H1 (cell line): ENCODE data around the gene RBM10. TPM values are rescaled to one million over a fixed set of nuclear protein-coding genes. Genes with fewer than 3 reads are reported as not detected.

Experiments used
- CTCF ChIA-PET: fragments of 300-600 bp; sonication (Branson Sonifier 250); formaldehyde crosslinking; loops from one replicate; lab custom pipeline; 2021; ENCODE audit not compliant: partially characterized antibody; lab: Charles Lee
- POLR2A ChIA-PET: fragments of 300-600 bp; sonication (Branson Sonifier 250); formaldehyde crosslinking; loops from one replicate; lab custom pipeline; 2021; ENCODE audit warnings: inconsistent platforms; ENCODE audit not compliant: partially characterized antibody; lab: Charles Lee
- DNase-seq, 2 experiments: peaks; one replicate each; pipeline versions ENCODE4 v3.0.0 to v3.0.0-alpha.2; 2010 to 2022; ENCODE audit warnings: low spot score in 2 of 2, low read depth in 1 of 2, mixed read lengths in 1 of 2
- FAIRE-seq: peaks from 2 replicates; lab custom pipeline; 2011; peaks lifted over from hg19 to GRCh38; lab: Jason Lieb, UNC
- H2AFZ ChIP-seq: 2 replicates; pipeline ENCODE4 v1.8.1; 2012; ENCODE audit warnings: low read length, inconsistent platforms
- H2AK5ac ChIP-seq: 2 replicates; pipeline ENCODE4 v1.6.1; 2013; ENCODE audit warnings: low read depth, low read length
- H2BK120ac ChIP-seq: replicated peaks from 2 replicates; pipeline ENCODE3; 2013; ENCODE audit warnings: low read depth, low read length, inconsistent platforms
- H2BK12ac ChIP-seq: 2 replicates; pipeline ENCODE4 v1.6.1; 2013; ENCODE audit warnings: low read depth, low read length
- H2BK15ac ChIP-seq: 2 replicates; pipeline ENCODE4 v1.6.1; 2013; ENCODE audit warnings: low read length
- H2BK20ac ChIP-seq: 2 replicates; pipeline ENCODE4 v1.6.1; 2013; ENCODE audit warnings: low read length
- H2BK5ac ChIP-seq: 2 replicates; pipeline ENCODE4 v1.6.1; 2013; ENCODE audit warnings: low read depth, low read length
- H3K14ac ChIP-seq: 2 replicates; pipeline ENCODE4 v1.6.1; 2013; ENCODE audit warnings: inconsistent platforms; ENCODE audit not compliant: insufficient read length
- H3K18ac ChIP-seq: 2 replicates; pipeline ENCODE4 v1.6.1; 2013; ENCODE audit warnings: low read length; ENCODE audit errors: extremely low read depth
- H3K23ac ChIP-seq: 2 replicates; pipeline ENCODE4 v1.6.1; 2013; ENCODE audit warnings: inconsistent platforms; ENCODE audit not compliant: insufficient read length
- H3K23me2 ChIP-seq: 2 replicates; pipeline ENCODE4 v1.6.1; 2013; ENCODE audit warnings: low read depth, low read length
- H3K27ac ChIP-seq: 2 replicates; pipeline ENCODE4 v1.6.1; 2011; ENCODE audit warnings: low read depth, low read length, inconsistent platforms
- H3K27me3 ChIP-seq, 4 experiments: replicated peaks in 1 of 4; 1 replicate in 1 of 4; 2 replicates in 3 of 4; pipeline versions ENCODE4 v1.6.1 to v1.8.1; 2011 to 2013; ENCODE audit warnings: low read length in 3 of 4, mild to moderate bottlenecking in 3 of 4, inconsistent platforms in 2 of 4, mixed read lengths in 2 of 4, moderate library complexity in 1 of 4; ENCODE audit not compliant: control insufficient read depth in 3 of 4, insufficient read depth in 3 of 4; ENCODE audit errors: extremely low read depth in 1 of 4
- H3K36me3 ChIP-seq, 4 experiments: 2 replicates each; pipeline versions ENCODE4 v1.6.1 to v1.8.1; 2011 to 2013; ENCODE audit warnings: mild to moderate bottlenecking in 4 of 4, low read length in 3 of 4, moderate library complexity in 2 of 4, control low read depth in 1 of 4, inconsistent platforms in 1 of 4; ENCODE audit not compliant: insufficient read depth in 4 of 4, control insufficient read depth in 2 of 4
- H3K4ac ChIP-seq: replicated peaks from 2 replicates; pipeline ENCODE3; 2013; ENCODE audit warnings: low read length, low read depth, mixed read lengths, inconsistent platforms; ENCODE audit not compliant: insufficient read length
- H3K4me1 ChIP-seq, 4 experiments: replicated peaks in 1 of 4; 1 replicate in 1 of 4; 2 replicates in 3 of 4; pipeline versions ENCODE4 v1.6.1 to v1.8.1; 2011 to 2013; ENCODE audit warnings: low read length in 3 of 4, inconsistent platforms in 2 of 4, mixed read lengths in 1 of 4; ENCODE audit not compliant: insufficient read depth in 4 of 4, control insufficient read depth in 3 of 4
- H3K4me2 ChIP-seq, 2 experiments: 2 replicates each; pipeline versions ENCODE4 v1.6.1 to v1.8.1; 2011 to 2013; ENCODE audit warnings: low read depth in 2 of 2, low read length in 2 of 2, control low read depth in 1 of 2, inconsistent platforms in 1 of 2, mild to moderate bottlenecking in 1 of 2; ENCODE audit not compliant: insufficient read depth in 1 of 2
- H3K4me3 ChIP-seq, 4 experiments: fragments of 200-600, 300-600 bp in 1 of 4; sonication (generic), shearing (Covaris generic), sonication (Bioruptor Twin) in 1 of 4; 2 replicates each; pipeline versions ENCODE4 v1.5.1 to v1.8.1; 2011 to 2016; ENCODE audit warnings: low read length in 4 of 4, low read depth in 3 of 4, control low read depth in 2 of 4, inconsistent platforms in 2 of 4, mild to moderate bottlenecking in 2 of 4, mixed read lengths in 1 of 4, moderate library complexity in 1 of 4; ENCODE audit not compliant: insufficient read depth in 2 of 4; ENCODE audit errors: extremely low read depth in 1 of 4
- H3K56ac ChIP-seq: replicated peaks from 2 replicates; pipeline ENCODE3; 2013; ENCODE audit warnings: low read depth, mild to moderate bottlenecking, mixed read lengths, low read length, inconsistent platforms; ENCODE audit not compliant: insufficient read length
- H3K79me1 ChIP-seq: 2 replicates; pipeline ENCODE4 v1.6.1; 2013; ENCODE audit warnings: low read depth, low read length, control low read depth
- H3K79me2 ChIP-seq, 2 experiments: 2 replicates each; pipeline versions ENCODE4 v1.6.1 to v1.8.1; 2012 to 2013; ENCODE audit warnings: low read length in 2 of 2, mild to moderate bottlenecking in 2 of 2, inconsistent platforms in 1 of 2; ENCODE audit not compliant: insufficient read depth in 2 of 2, control insufficient read depth in 1 of 2
- H3K9ac ChIP-seq, 4 experiments: replicated peaks in 1 of 4; 1 replicate in 1 of 4; 2 replicates in 3 of 4; pipeline versions ENCODE4 v1.6.1 to v1.8.1; 2011 to 2013; ENCODE audit warnings: low read depth in 3 of 4, low read length in 3 of 4, control low read depth in 2 of 4, mild to moderate bottlenecking in 2 of 4, moderate library complexity in 2 of 4, inconsistent platforms in 1 of 4; ENCODE audit errors: extremely low read depth in 1 of 4
- H3K9me3 ChIP-seq, 2 experiments: 2 replicates each; pipeline versions ENCODE4 v1.6.1 to v1.8.1; 2012 to 2013; ENCODE audit warnings: mild to moderate bottlenecking in 2 of 2, moderate library complexity in 2 of 2, control low read depth in 1 of 2, inconsistent platforms in 1 of 2, low read depth in 1 of 2, low read length in 1 of 2, mixed read lengths in 1 of 2; ENCODE audit not compliant: insufficient read depth in 2 of 2
- H4K20me1 ChIP-seq, 2 experiments: replicated peaks in 1 of 2; 2 replicates each; pipeline versions ENCODE3 to v1.8.1; 2011 to 2013; ENCODE audit warnings: inconsistent platforms in 2 of 2, low read length in 2 of 2, mild to moderate bottlenecking in 1 of 2; ENCODE audit not compliant: insufficient read depth in 2 of 2, control insufficient read depth in 1 of 2
- H4K5ac ChIP-seq: 2 replicates; pipeline ENCODE4 v1.6.1; 2013; ENCODE audit warnings: low read length, low read depth, mixed read lengths, inconsistent platforms; ENCODE audit not compliant: insufficient read length
- H4K8ac ChIP-seq: 2 replicates; pipeline ENCODE4 v1.8.0; 2013; ENCODE audit warnings: mild to moderate bottlenecking, moderate library complexity, low read length, inconsistent platforms; ENCODE audit not compliant: insufficient read depth; ENCODE audit errors: extremely low read depth
- H4K91ac ChIP-seq: replicated peaks from 2 replicates; pipeline ENCODE3; 2013; ENCODE audit warnings: low read length, mixed read lengths, inconsistent platforms; ENCODE audit not compliant: insufficient read length
- BACH1 ChIP-seq: IDR thresholded peaks from 2 replicates; pipeline ENCODE4 v1.6.1; 2012; ENCODE audit warnings: low read length, improper control_type of control experiment
- CHD1 ChIP-seq: IDR thresholded peaks from 2 replicates; pipeline ENCODE4 v1.6.1; 2012; ENCODE audit warnings: low read depth, low read length, improper control_type of control experiment
- CHD2 ChIP-seq: IDR thresholded peaks from 2 replicates; pipeline ENCODE4 v1.6.1; 2012; ENCODE audit warnings: low read length, improper control_type of control experiment
- CREB1 ChIP-seq: IDR thresholded peaks from 2 replicates; pipeline ENCODE4 v1.6.1; 2012; ENCODE audit warnings: inconsistent platforms
- EP300 ChIP-seq, 2 experiments: IDR thresholded peaks; 1 replicate in 1 of 2; 2 replicates in 1 of 2; pipeline ENCODE4 v1.6.1; 2011 to 2012; ENCODE audit warnings: low read depth in 2 of 2, low read length in 2 of 2, mild to moderate bottlenecking in 2 of 2, borderline replicate concordance in 1 of 2, inconsistent platforms in 1 of 2, moderate library complexity in 1 of 2
- KDM1A ChIP-seq: fragments of 200-600, 300-600 bp; sonication (generic); IDR thresholded peaks from 2 replicates; pipeline ENCODE4 v1.7.1; 2016; ENCODE audit warnings: mild to moderate bottlenecking, low read length, borderline replicate concordance
- RBBP5 ChIP-seq: IDR thresholded peaks from 2 replicates; pipeline ENCODE4 v1.7.1; 2012; ENCODE audit warnings: low read depth, mild to moderate bottlenecking, inconsistent platforms, low read length, moderate library complexity, borderline replicate concordance
- RNF2 ChIP-seq: fragments of 200-900, 300-1000 bp; sonication (generic); IDR thresholded peaks from 2 replicates; pipeline ENCODE4 v1.7.1; 2016; ENCODE audit warnings: borderline replicate concordance, low read depth, mild to moderate bottlenecking, antibody characterized with exemption, low read length; ENCODE audit not compliant: poor library complexity, severe bottlenecking; ENCODE audit errors: missing control alignments
- SAP30 ChIP-seq: fragments of 300-600 bp; sonication (generic); IDR thresholded peaks from 2 replicates; pipeline ENCODE4 v1.7.1; 2012; ENCODE audit warnings: low read length, moderate library complexity, mild to moderate bottlenecking, inconsistent platforms; ENCODE audit not compliant: insufficient read depth, insufficient replicate concordance
- SP4 ChIP-seq: IDR thresholded peaks from 2 replicates; pipeline ENCODE4 v1.6.1; 2012; ENCODE audit warnings: low read length, inconsistent platforms
- TAF1 ChIP-seq: IDR thresholded peaks from 2 replicates; pipeline ENCODE4 v1.6.1; 2011; ENCODE audit warnings: mild to moderate bottlenecking, low read depth, low read length
- ZNF274 ChIP-seq: IDR thresholded peaks from 2 replicates; pipeline ENCODE4 v1.7.0; 2012; ENCODE audit warnings: low read length, borderline replicate concordance; ENCODE audit errors: extremely low read depth
- WGBS, 2 experiments: shearing (Covaris generic) in 1 of 2; methylation state at CpG; one replicate each; pipeline versions ENCODE4 v1.1.6 to v1.1.7; 2013 to 2015; ENCODE audit warnings: low lambda C conversion rate in 2 of 2, mixed read lengths in 2 of 2, inconsistent platforms in 1 of 2, low coverage in 1 of 2, missing lambda C conversion rate in 1 of 2; ENCODE audit not compliant: insufficient replicate concordance in 2 of 2, insufficient coverage in 1 of 2, insufficient read length in 1 of 2; ENCODE audit errors: extremely low coverage in 1 of 2, missing lambda C conversion rate in 1 of 2; 5-methylcytosine and 5-hydroxymethylcytosine counted together
- polyA plus RNA-seq, 7 experiments: library from polyadenylated mRNA; depleted of rRNA in 3 of 7; stranded (reverse) in 5 of 7; unstranded in 2 of 7; fragments of >200 nt in 5 of 7; fragments of 200-250 nt in 2 of 7; gene quantifications; 1 replicate in 5 of 7; 2 replicates in 1 of 7; 4 replicates in 1 of 7; pipeline versions ENCODE4 v1.2.1 to v1.2.3, GENCODE V29; 2011 to 2013; ENCODE audit warnings: missing spikeins in 2 of 7, mixed read lengths in 2 of 7
- total RNA-seq: library from RNA; stranded (reverse); fragmentation: NEBNext Ultra II Directional; extraction: Animal tissue kit (Norgen Biotek cat#: 25700); gene quantifications from 2 replicates; pipeline ENCODE4 v1.2.1, GENCODE V29; 2021

Gene RBM10
- total and polyA plus RNA-seq, 2 of the 8 experiments (the other 6 are each of a cell fraction or from before 2014, with no cell fraction given), result 35.7 to 64.0 TPM

DNA sequence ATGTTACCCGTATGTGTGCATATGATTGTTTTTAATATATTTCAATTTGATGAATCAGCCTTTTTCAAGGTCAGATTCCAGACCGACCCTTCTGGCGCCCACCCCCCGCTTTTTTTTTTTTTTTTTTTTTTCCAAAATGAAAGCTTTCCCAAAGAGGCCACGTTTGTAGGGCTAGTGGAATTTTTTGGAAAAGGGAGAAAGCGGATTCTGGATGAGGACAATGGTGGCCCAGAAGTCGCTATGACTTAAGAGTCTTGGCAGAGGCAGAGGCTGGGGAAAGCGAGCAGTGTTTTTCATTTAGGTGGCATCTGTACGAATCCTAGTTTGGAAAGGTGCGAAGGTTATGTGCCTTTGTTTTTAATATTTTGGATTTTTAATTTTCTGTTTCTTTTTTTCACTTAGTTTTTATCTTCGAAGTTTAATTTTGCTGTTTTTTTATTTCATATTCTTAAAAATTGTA is 15.1 kb upstream of the RBM10 start:
- CTCF ChIA-PET, result no interaction called here
- no peak overlapping the region for H3K23ac ChIP-seq
- no peak overlapping the region for H2BK12ac ChIP-seq
- no peak overlapping the region for H2BK120ac ChIP-seq
- no peak overlapping the region for H2AFZ ChIP-seq
- H2BK5ac ChIP-seq, result no peak overlapping the region
- H3K4me2 ChIP-seq, result peak overlapping the region; percentile 67 to 71
- no peak overlapping the region for H3K27ac ChIP-seq
- H4K8ac ChIP-seq, result no peak overlapping the region
- H3K36me3 ChIP-seq, result no peaks in the 10 kb centered on the region
- no peaks in the 10 kb centered on the region for H3K9me3 ChIP-seq
- no peaks in the 10 kb centered on the region for H4K20me1 ChIP-seq
- H2BK15ac ChIP-seq, result no peak overlapping the region
- 47% methylated on average over 6 of the region's 11 CpGs; no CpG with 5 or more reads in 1 of the 2 experiments for WGBS, 2 experiments
- no peak overlapping the region for H3K56ac ChIP-seq
- H3K27me3 ChIP-seq, result no peaks in the 10 kb centered on the region
- no peak overlapping the region; a peak in 1 of 7 replicates for H3K9ac ChIP-seq
- H3K4me3 ChIP-seq, result peak overlapping the region; percentile 52 to 72 (median 61); a peak in 6 of 8 replicates
- no peak overlapping the region for H3K14ac ChIP-seq
- H3K4me1 ChIP-seq, result no peaks in the 10 kb centered on the region
- TF ChIP-seq RBBP5, result no peak
- TF ChIP-seq BACH1, result no peak
- TF ChIP-seq SAP30, result no peak
- no peak for TF ChIP-seq SP4
- no peak for TF ChIP-seq CHD1
- TF ChIP-seq KDM1A, result no peak
- no peak for TF ChIP-seq ZNF274
- no peak for TF ChIP-seq CREB1
- TF ChIP-seq EP300 (IDR thresholded peaks at IDR 0.05; ENCODE audit: borderline replicate concordance in 1 of 2, low read depth in 2 of 2, low read length in 2 of 2), result no peak
- no peak for TF ChIP-seq TAF1
- TF ChIP-seq CHD2, result no peak
- no peak for TF ChIP-seq RNF2
- H2AK5ac ChIP-seq, result no peak overlapping the region
- H3K18ac ChIP-seq, result no peak overlapping the region
- no peak overlapping the region for H4K5ac ChIP-seq
- FAIRE-seq, result no peak
- no peak overlapping the region for H4K91ac ChIP-seq
- no peaks in the 10 kb centered on the region for H3K23me2 ChIP-seq
- no peak overlapping the region for H2BK20ac ChIP-seq
- no peaks in the 10 kb centered on the region for H3K79me2 ChIP-seq
- no peak overlapping the region for H3K4ac ChIP-seq
- POLR2A ChIA-PET, result interaction anchor here (0.6 to 4.2 kb wide), 3 partner anchors 10 to 14 kb away, joined by 3 to 28 read pairs (median 4); partner anchors contain the start of genes NDUFB11 and RBM10
- no peak for DNase-seq
- no peaks in the 10 kb centered on the region for H3K79me1 ChIP-seq
